IMR-90 (cell line): ENCODE measurements around the gene NR6A1.

ENCODE experiments used
- BHLHE40 ChIP-seq: fragments of 150-350 bp; IDR thresholded peaks from 2 replicates; pipeline ENCODE4 v1.6.1; 2016; ENCODE audit warnings: mild to moderate bottlenecking, low read depth, low read length
- CEBPB ChIP-seq: IDR thresholded peaks from 2 replicates; pipeline ENCODE4 v1.6.1; 2012; ENCODE audit warnings: low read depth, low read length, improper control_type of control experiment
- CTCF ChIP-seq: conservative IDR thresholded peaks from 2 replicates; pipeline ENCODE4 v1.5.1; 2012; ENCODE audit warnings: mild to moderate bottlenecking, low read depth, low read length, improper control_type of control experiment
- POLR2A ChIP-seq: IDR thresholded peaks from 2 replicates; pipeline ENCODE4 v1.6.1; 2012; ENCODE audit warnings: mild to moderate bottlenecking, low read depth, low read length
- USF2 ChIP-seq: fragments of 150-350 bp; IDR thresholded peaks from 2 replicates; pipeline ENCODE4 v1.6.1; 2017; ENCODE audit warnings: mild to moderate bottlenecking, antibody characterized with exemption, low read length, low read depth

DNA sequence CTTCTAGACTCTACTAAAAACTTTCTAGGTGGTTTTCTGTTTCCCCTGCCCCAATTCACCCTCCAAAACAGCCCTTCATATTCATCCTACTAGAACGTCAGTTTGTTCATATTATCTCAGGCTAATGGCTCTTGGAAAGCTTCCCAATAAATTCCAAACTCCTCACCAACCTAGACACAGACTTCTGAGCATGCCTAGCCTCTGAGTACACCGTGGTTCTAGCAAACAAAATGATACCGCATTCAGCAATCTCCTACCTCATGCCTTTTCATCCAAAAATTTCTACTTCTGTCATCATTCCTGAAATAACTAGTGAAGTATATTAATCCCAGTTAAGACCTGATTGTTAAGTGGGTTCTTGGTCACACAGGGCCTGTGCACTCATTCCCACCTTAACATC lies 217.4 kb downstream of the NR6A1 start:
- TF ChIP-seq POLR2A (no peak), CTCF (no peak), USF2 (no peak), CEBPB (peak; percentile 49; the same call in 1 of the 2 replicates), BHLHE40 (no peak)
